ENCODE measurements around the gene LRRK2.

GRCh38 chr12:40238266-40238902 is 13.6 kb downstream of the LRRK2 start:
- TF ChIP-seq POLR2AphosphoS5 (IDR thresholded peaks at IDR 0.05; ENCODE audit: borderline replicate concordance, low read depth, low read length) (no peak), EZH2 (IDR thresholded peaks at IDR 0.05) (no peak), FOXP2 (optimal IDR thresholded peaks at IDR 0.05; ENCODE audit: control extremely low read depth, extremely low read length, insufficient read depth) (no peak)
